A549 (cell line): ENCODE results near the gene RNF5. TPM values are rescaled to one million over a fixed set of nuclear protein-coding genes. Genes with fewer than 3 reads are reported as not detected.

Source experiments
- ATAC-seq, 2 experiments: fragments of 200-7000 bp in 1 of 2; fragments of >200 bp in 1 of 2; cut with Nextera tagmentation in 1 of 2; cut with Tn5 transposase in 1 of 2; 3 replicates each; pipeline versions ENCODE4 v1.8.0 to v1.9.1; 2018 to 2020; ENCODE audit warnings: mild to moderate bottlenecking in 1 of 2, moderate library complexity in 1 of 2
- CTCF ChIA-PET: fragments of 300-600 bp; sonication (Branson Sonifier 250); formaldehyde crosslinking; extraction: SDS; loops from one replicate; lab custom pipeline; 2021; ENCODE audit warnings: antibody characterized with exemption, inconsistent platforms; lab: Yijun Ruan, JAX
- POLR2A ChIA-PET: fragments of 350-600 bp; formaldehyde crosslinking; extraction: SDS; loops from one replicate; lab custom pipeline; 2021; ENCODE audit warnings: antibody characterized with exemption, inconsistent platforms; lab: Yijun Ruan, JAX
- DNase-seq, 2 experiments: peaks; one replicate each; pipeline versions ENCODE4 v3.0.0 to v3.0.0-alpha.2; 2011 to 2016; ENCODE audit warnings: low read depth in 1 of 2, low spot score in 1 of 2
- FAIRE-seq: peaks from 2 replicates; lab custom pipeline; 2011; peaks lifted over from hg19 to GRCh38; lab: Jason Lieb, UNC
- H3K27ac ChIP-seq, 2 experiments: fragments of >200 bp; sonication (Bioruptor Twin); formaldehyde crosslinking; 3 replicates each; pipeline ENCODE4 v1.5.1; 2016 to 2017
- H3K4me1 ChIP-seq: fragments of >200 bp; sonication (Bioruptor Twin); formaldehyde crosslinking; 3 replicates; pipeline ENCODE4 v1.6.1; 2016
- H3K4me2 ChIP-seq: fragments of >200 bp; sonication (Bioruptor Twin); formaldehyde crosslinking; 3 replicates; pipeline ENCODE4 v1.6.1; 2016
- H3K4me3 ChIP-seq: fragments of >200 bp; sonication (Bioruptor Twin); formaldehyde crosslinking; 3 replicates; pipeline ENCODE4 v1.5.1; 2016
- H3K9me3 ChIP-seq: fragments of >200 bp; sonication (Bioruptor Twin); formaldehyde crosslinking; 3 replicates; pipeline ENCODE4 v1.6.1; 2016
- CBX2 ChIP-seq: fragments of 200-600 bp; sonication (generic); IDR thresholded peaks from 2 replicates; pipeline ENCODE4 v1.6.1; 2016; ENCODE audit warnings: low read depth, mild to moderate bottlenecking, borderline replicate concordance
- CHD2 ChIP-seq: fragments of 150-350 bp; IDR thresholded peaks from 2 replicates; pipeline ENCODE4 v1.6.1; 2014; ENCODE audit warnings: low read length; ENCODE audit not compliant: partially characterized antibody
- CHD4 ChIP-seq: fragments of 200-600 bp; sonication (generic); IDR thresholded peaks from 2 replicates; pipeline ENCODE4 v1.6.1; 2016; ENCODE audit warnings: antibody characterized with exemption, mild to moderate bottlenecking, borderline replicate concordance
- CTCF ChIP-seq: fragments of >200 bp; sonication (Bioruptor Twin); formaldehyde crosslinking; IDR thresholded peaks from 3 replicates; pipeline ENCODE4 v1.5.1; 2016
- EHMT2 ChIP-seq: fragments of 200-600 bp; sonication (generic); IDR thresholded peaks from 2 replicates; pipeline ENCODE4 v1.6.1; 2016; ENCODE audit warnings: antibody characterized with exemption, low read depth, mild to moderate bottlenecking, moderate library complexity
- EP300 ChIP-seq, 2 experiments: fragments of >200 bp; sonication (Bioruptor Twin); formaldehyde crosslinking; IDR thresholded peaks; 2 replicates in 1 of 2; 3 replicates in 1 of 2; pipeline ENCODE4 v1.6.1; 2016 to 2017
- FOSL2 ChIP-seq, 2 experiments: fragments of 450-650 bp in 1 of 2; fragments of >200 bp in 1 of 2; sonication (Bioruptor Twin) in 1 of 2; formaldehyde crosslinking; IDR thresholded peaks; 2 replicates each; pipeline versions ENCODE4 v1.5.0 to v1.6.1; 2016 to 2020; ENCODE audit warnings: mild to moderate bottlenecking in 1 of 2, moderate library complexity in 1 of 2
- GATA3 ChIP-seq: IDR thresholded peaks from 2 replicates; pipeline ENCODE4 v1.6.1; 2012; ENCODE audit warnings: borderline replicate concordance
- HES2 ChIP-seq: fragments of >200 bp; sonication (Bioruptor Twin); formaldehyde crosslinking; IDR thresholded peaks from 2 replicates; pipeline ENCODE4 v1.6.1; 2016
- HOXA7 ChIP-seq: fragments of 250-450 bp; sonication (Bioruptor Pico); IDR thresholded peaks from 2 replicates; pipeline ENCODE4 v1.5.0; 2020; ENCODE audit warnings: mild to moderate bottlenecking, moderate library complexity
- HOXB13 ChIP-seq: fragments of 250-450 bp; sonication (Bioruptor Pico); IDR thresholded peaks from 2 replicates; pipeline ENCODE4 v1.5.0; 2020; ENCODE audit warnings: low read depth, mild to moderate bottlenecking, moderate library complexity
- KDM1A ChIP-seq: fragments of 200-600 bp; sonication (generic); IDR thresholded peaks from 2 replicates; pipeline ENCODE4 v1.6.1; 2016; ENCODE audit warnings: low read depth, mild to moderate bottlenecking
- KDM5A ChIP-seq: fragments of 200-600 bp; sonication (generic); IDR thresholded peaks from 2 replicates; pipeline ENCODE4 v1.6.1; 2016; ENCODE audit warnings: antibody characterized with exemption, mild to moderate bottlenecking
- MAFK ChIP-seq: fragments of 450-650 bp; IDR thresholded peaks from 2 replicates; pipeline ENCODE4 v1.6.1; 2014; ENCODE audit not compliant: partially characterized antibody
- MAZ ChIP-seq: fragments of 150-350 bp; IDR thresholded peaks from 2 replicates; pipeline ENCODE4 v1.6.1; 2014; ENCODE audit warnings: antibody characterized with exemption, low read depth, low read length, borderline replicate concordance
- PHF8 ChIP-seq: fragments of 200-600 bp; sonication (generic); IDR thresholded peaks from 2 replicates; pipeline ENCODE4 v1.6.1; 2016; ENCODE audit warnings: low read depth, mild to moderate bottlenecking, antibody characterized with exemption, moderate library complexity, borderline replicate concordance
- RAD21 ChIP-seq, 2 experiments: fragments of >200 bp in 1 of 2; sonication (Bioruptor Twin) in 1 of 2; formaldehyde crosslinking in 1 of 2; IDR thresholded peaks in 1 of 2; conservative IDR thresholded peaks in 1 of 2; 2 replicates in 1 of 2; 3 replicates in 1 of 2; pipeline ENCODE4 v1.6.1; 2012 to 2018; ENCODE audit warnings: inconsistent platforms in 1 of 2
- RCOR1 ChIP-seq: fragments of 150-350 bp; IDR thresholded peaks from 2 replicates; pipeline ENCODE4 v1.6.1; 2014; ENCODE audit warnings: antibody characterized with exemption, low read length, low read depth
- RFX5 ChIP-seq: fragments of 450-650 bp; IDR thresholded peaks from 2 replicates; pipeline ENCODE4 v1.7.1; 2014; ENCODE audit warnings: antibody characterized with exemption, mild to moderate bottlenecking, moderate library complexity
- SMC3 ChIP-seq: fragments of >200 bp; sonication (Bioruptor Twin); formaldehyde crosslinking; IDR thresholded peaks from 3 replicates; pipeline ENCODE4 v1.6.1; 2018; ENCODE audit warnings: inconsistent platforms
- SREBF2 ChIP-seq: fragments of 450-650 bp; IDR thresholded peaks from 2 replicates; pipeline ENCODE4 v1.6.1; 2014; ENCODE audit warnings: mild to moderate bottlenecking, moderate library complexity
- ZNF302 ChIP-seq: fragments of 250-450 bp; sonication (Bioruptor Pico); IDR thresholded peaks from 2 replicates; pipeline ENCODE4 v1.9.0; 2021; ENCODE audit warnings: inconsistent platforms, mild to moderate bottlenecking, moderate library complexity
- ZSCAN20 ChIP-seq: fragments of 250-450 bp; sonication (Bioruptor Pico); IDR thresholded peaks from 2 replicates; pipeline ENCODE4 v1.8.0; 2022; ENCODE audit warnings: mild to moderate bottlenecking, moderate library complexity
- WGBS: methylation state at CpG from one replicate; pipeline ENCODE4 v1.1.6; 2017; ENCODE audit errors: missing lambda C conversion rate; 5-methylcytosine and 5-hydroxymethylcytosine counted together
- polyA plus RNA-seq, 4 experiments: library from polyadenylated mRNA; depleted of rRNA in 3 of 4; stranded (reverse); fragments of >200 nt; fragmentation: RNase III in 1 of 4; extraction: RNeasy Plus Mini Kit Qiagen cat#74134 plus additional on column Dnase treatment in 1 of 4; gene quantifications; 2 replicates in 3 of 4; 3 replicates in 1 of 4; pipeline ENCODE4 v1.2.3, GENCODE V29; 2011 to 2017
- TF ChIP-seq, protein P1 (sequence below): fragments of 250-450 bp; sonication (Bioruptor Pico); IDR thresholded peaks from 2 replicates; pipeline ENCODE4 v1.5.0; 2021; ENCODE audit warnings: mild to moderate bottlenecking, moderate library complexity, borderline replicate concordance
- TF ChIP-seq, protein P2 (sequence below): fragments of 450-650 bp; IDR thresholded peaks from 2 replicates; pipeline ENCODE4 v1.6.1; 2014; ENCODE audit warnings: antibody characterized with exemption
- TF ChIP-seq, protein P3 (sequence below): fragments of 150-350 bp; IDR thresholded peaks from 2 replicates; pipeline ENCODE4 v1.6.1; 2014; ENCODE audit warnings: low read depth, mild to moderate bottlenecking, low read length

Gene RNF5
- polyA plus RNA-seq, 2 of the 4 experiments (the other 2 are of a cell fraction) = 54.1 to 62.7 TPM

DNA sequence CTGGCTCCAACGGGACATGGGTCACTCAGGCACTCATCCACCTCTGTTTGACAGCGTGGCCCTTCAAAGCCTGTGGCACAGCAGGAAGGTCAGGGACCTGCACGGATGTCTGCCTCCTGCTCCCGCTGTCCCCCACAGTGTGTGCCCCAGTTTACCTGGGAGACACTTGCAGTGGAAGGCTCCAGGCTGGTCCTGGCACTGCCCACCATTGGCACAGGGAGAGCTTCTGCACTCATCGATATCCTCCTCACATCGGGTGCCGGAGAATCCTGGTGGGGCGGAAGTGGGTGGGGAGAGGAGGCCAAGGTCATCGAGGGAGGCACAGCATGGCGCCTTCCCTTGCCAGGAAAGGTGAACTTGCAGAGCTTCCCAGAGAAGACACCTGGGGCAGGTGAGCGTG is 38.8 kb downstream of the RNF5 start:
- DNase-seq = no peak
- Histone ChIP-seq H3K4me2 (no peak overlapping the region), H3K9me3 (no peaks in the 10 kb centered on the region), H3K4me3 (no peak overlapping the region), H3K27ac (no peak overlapping the region), H3K4me1 (no peaks in the 10 kb centered on the region)
- CTCF ChIA-PET = interaction anchor here (1.1 kb wide), 1 partner anchor 98 kb away, joined by 4 read pairs; no protein-coding TSS in a partner anchor
- WGBS = 29% methylated on average over 1 of the region's 11 CpGs
- TF ChIP-seq HOXA7 (no peak), CHD2 (no peak), FOSL2 (IDR thresholded peaks at IDR 0.05) (no peak), FOSL2 (CRISPR knock-in tag; IDR thresholded peaks at IDR 0.05) (no peak), CBX2 (no peak), MAZ (no peak), RCOR1 (no peak)
- no peak for FAIRE-seq
- POLR2A ChIA-PET = no interaction called here
- ATAC-seq = no peak

DNA sequence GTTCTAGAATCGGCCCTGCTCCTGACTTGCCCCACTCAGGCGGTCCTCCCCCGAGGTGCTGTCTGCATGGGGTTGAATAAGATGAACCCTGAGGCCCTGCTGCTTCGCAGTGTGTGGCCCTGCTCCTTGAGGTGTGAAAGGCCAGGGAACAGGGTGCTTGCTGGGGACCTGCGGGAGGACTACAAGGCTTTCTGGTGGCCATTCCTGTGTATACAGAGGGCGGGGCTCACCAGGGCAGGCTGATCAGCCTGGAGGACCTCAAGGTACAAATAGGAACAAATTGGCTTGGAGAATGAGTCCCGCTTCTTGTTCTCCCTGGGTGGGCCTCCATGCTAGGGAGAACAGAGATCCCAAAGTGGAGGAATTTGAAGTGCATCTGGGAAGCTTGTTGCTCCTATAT is 40.0 kb downstream of the RNF5 start:
- no peaks in the 10 kb centered on the region for H3K9me3 ChIP-seq
- ATAC-seq (no peak), DNase-seq (no peak), FAIRE-seq (no peak)
- H3K27ac ChIP-seq = no peak overlapping the region
- no peak overlapping the region for H3K4me2 ChIP-seq
- TF ChIP-seq HOXB13 (no peak), HES2 (no peak), CHD4 (no peak), GATA3 (no peak), RFX5 (no peak), EHMT2 (no peak), KDM1A (no peak), ZSCAN20 (CRISPR knock-in tag) (no peak), CTCF (no peak), RAD21 (conservative IDR thresholded peaks at IDR 0.05 in 1 of 2, IDR thresholded peaks at IDR 0.05 in 1 of 2) (no peak)
- TF ChIP-seq, protein P1, sequence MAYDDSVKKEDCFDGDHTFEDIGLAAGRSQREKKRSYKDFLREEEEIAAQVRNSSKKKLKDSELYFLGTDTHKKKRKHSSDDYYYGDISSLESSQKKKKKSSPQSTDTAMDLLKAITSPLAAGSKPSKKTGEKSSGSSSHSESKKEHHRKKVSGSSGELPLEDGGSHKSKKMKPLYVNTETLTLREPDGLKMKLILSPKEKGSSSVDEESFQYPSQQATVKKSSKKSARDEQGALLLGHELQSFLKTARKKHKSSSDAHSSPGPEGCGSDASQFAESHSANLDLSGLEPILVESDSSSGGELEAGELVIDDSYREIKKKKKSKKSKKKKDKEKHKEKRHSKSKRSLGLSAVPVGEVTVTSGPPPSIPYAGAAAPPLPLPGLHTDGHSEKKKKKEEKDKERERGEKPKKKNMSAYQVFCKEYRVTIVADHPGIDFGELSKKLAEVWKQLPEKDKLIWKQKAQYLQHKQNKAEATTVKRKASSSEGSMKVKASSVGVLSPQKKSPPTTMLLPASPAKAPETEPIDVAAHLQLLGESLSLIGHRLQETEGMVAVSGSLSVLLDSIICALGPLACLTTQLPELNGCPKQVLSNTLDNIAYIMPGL (CRISPR knock-in tag) = no peak
- WGBS = 34% methylated on average over 3 of the region's 7 CpGs
- POLR2A ChIA-PET = no interaction called here
- CTCF ChIA-PET = no interaction called here
- H3K4me3 ChIP-seq = no peak overlapping the region
- H3K4me1 ChIP-seq = no peaks in the 10 kb centered on the region

- ATAC-seq (no peak), DNase-seq (no peak), FAIRE-seq (no peak)
- no peaks in the 10 kb centered on the region for H3K9me3 ChIP-seq
- H3K27ac ChIP-seq = no peak overlapping the region
- CTCF ChIA-PET = no interaction called here
- no peak for TF ChIP-seq GATA3
- TF ChIP-seq RCOR1 = no peak
- TF ChIP-seq CHD4 = no peak
- no peak for TF ChIP-seq PHF8
- TF ChIP-seq FOSL2 (IDR thresholded peaks at IDR 0.05) = no peak
- TF ChIP-seq FOSL2 (CRISPR knock-in tag; IDR thresholded peaks at IDR 0.05) = no peak
- TF ChIP-seq, protein P1 (CRISPR knock-in tag) = no peak
- TF ChIP-seq, protein P2, sequence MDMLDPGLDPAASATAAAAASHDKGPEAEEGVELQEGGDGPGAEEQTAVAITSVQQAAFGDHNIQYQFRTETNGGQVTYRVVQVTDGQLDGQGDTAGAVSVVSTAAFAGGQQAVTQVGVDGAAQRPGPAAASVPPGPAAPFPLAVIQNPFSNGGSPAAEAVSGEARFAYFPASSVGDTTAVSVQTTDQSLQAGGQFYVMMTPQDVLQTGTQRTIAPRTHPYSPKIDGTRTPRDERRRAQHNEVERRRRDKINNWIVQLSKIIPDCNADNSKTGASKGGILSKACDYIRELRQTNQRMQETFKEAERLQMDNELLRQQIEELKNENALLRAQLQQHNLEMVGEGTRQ = no peak
- TF ChIP-seq ZNF302 = no peak
- no peak for TF ChIP-seq SREBF2
- no peak for TF ChIP-seq EP300 (IDR thresholded peaks at IDR 0.05)
- TF ChIP-seq KDM5A = no peak
- TF ChIP-seq SMC3 = no peak
- TF ChIP-seq MAFK = no peak
- TF ChIP-seq, protein P3, sequence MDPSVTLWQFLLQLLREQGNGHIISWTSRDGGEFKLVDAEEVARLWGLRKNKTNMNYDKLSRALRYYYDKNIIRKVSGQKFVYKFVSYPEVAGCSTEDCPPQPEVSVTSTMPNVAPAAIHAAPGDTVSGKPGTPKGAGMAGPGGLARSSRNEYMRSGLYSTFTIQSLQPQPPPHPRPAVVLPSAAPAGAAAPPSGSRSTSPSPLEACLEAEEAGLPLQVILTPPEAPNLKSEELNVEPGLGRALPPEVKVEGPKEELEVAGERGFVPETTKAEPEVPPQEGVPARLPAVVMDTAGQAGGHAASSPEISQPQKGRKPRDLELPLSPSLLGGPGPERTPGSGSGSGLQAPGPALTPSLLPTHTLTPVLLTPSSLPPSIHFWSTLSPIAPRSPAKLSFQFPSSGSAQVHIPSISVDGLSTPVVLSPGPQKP = no peak
- 22% methylated on average over 4 of the region's 4 CpGs for WGBS
- H3K4me3 ChIP-seq = no peak overlapping the region
- no peaks in the 10 kb centered on the region for H3K4me1 ChIP-seq
- H3K4me2 ChIP-seq = no peak overlapping the region
- POLR2A ChIA-PET = no interaction called here
Observed at GRCh38 chr6:32220021-32220420, 41.8 kb downstream of the RNF5 start.
